ENCODE measurements around the gene GK. TPM values are rescaled to one million over a fixed set of nuclear protein-coding genes. Genes with fewer than 3 reads are reported as not detected.
A peak's percentile ranks its signal among the peaks of the same experiment; 100 is the strongest.

GK gene
- total and polyA plus RNA-seq, 3 donors from 2014 or later, result 3.3 to 10.5 (median 5.0) TPM

- H3K4me3 ChIP-seq, result no peak overlapping the region
- TF ChIP-seq CTCF (IDR thresholded peaks at IDR 0.05) (peak in 1 of 3 experiments; percentile 37), POLR2A (IDR thresholded peaks at IDR 0.05) (no peak)
- no peaks in the 10 kb centered on the region for H3K9me3 ChIP-seq
- peak; percentile 57 for DNase-seq
- H3K4me1 ChIP-seq, result no peaks in the 10 kb centered on the region
- 55 to 91% methylated on average over 5 of the region's 5 CpGs for WGBS, 2 donors
- intact Hi-C loops (cut with DNase I; ENCODE audit: low total_unique reads), result no loop called here
- H3K36me3 ChIP-seq (ENCODE audit: low read depth, missing control alignments), result no peaks in the 10 kb centered on the region
- H3K27me3 ChIP-seq, result no peaks in the 10 kb centered on the region
- no peak overlapping the region for H3K27ac ChIP-seq
These were observed 59.9 kb downstream of the GK start for GRCh38 chrX:30713061-30713525.

GRCh38 chrX:30714138-30714537, 60.9 kb downstream of the GK start:
- Histone ChIP-seq H3K9me3 (no peaks in the 10 kb centered on the region), H3K4me1 (no peaks in the 10 kb centered on the region), H3K36me3 (ENCODE audit: low read depth, missing control alignments) (no peaks in the 10 kb centered on the region), H3K27ac (no peak overlapping the region), H3K27me3 (no peaks in the 10 kb centered on the region), H3K4me3 (no peak overlapping the region)
- intact Hi-C loops (cut with DNase I; ENCODE audit: low total_unique reads), result no loop called here
- DNase-seq, result no peak
- 88 to 100% methylated on average over 1 of the region's 1 CpG for WGBS, 2 donors
- TF ChIP-seq POLR2A (IDR thresholded peaks at IDR 0.05) (no peak), CTCF (IDR thresholded peaks at IDR 0.05) (no peak)

GRCh38 chrX:30715976-30716375, 62.8 kb downstream of the GK start:
- H3K4me1 ChIP-seq, result no peaks in the 10 kb centered on the region
- no peak overlapping the region for H3K4me3 ChIP-seq
- no peak overlapping the region for H3K27ac ChIP-seq
- WGBS, 2 donors, result 79 to 83% methylated on average over 2 of the region's 2 CpGs
- TF ChIP-seq POLR2A (IDR thresholded peaks at IDR 0.05) (no peak), CTCF (IDR thresholded peaks at IDR 0.05) (no peak)
- DNase-seq, result no peak
- H3K27me3 ChIP-seq, result no peaks in the 10 kb centered on the region
- H3K36me3 ChIP-seq (ENCODE audit: low read depth, missing control alignments), result no peaks in the 10 kb centered on the region
- no peaks in the 10 kb centered on the region for H3K9me3 ChIP-seq
- intact Hi-C loops (cut with DNase I; ENCODE audit: low total_unique reads), result no loop called here

GRCh38 chrX:30733852-30734660, 80.8 kb downstream of the GK start:
- intact Hi-C loops (cut with DNase I; ENCODE audit: low total_unique reads), result no loop called here
- Histone ChIP-seq H3K4me1 (no peaks in the 10 kb centered on the region), H3K27ac (no peak overlapping the region), H3K4me3 (no peak overlapping the region), H3K27me3 (no peaks in the 10 kb centered on the region), H3K9me3 (no peaks in the 10 kb centered on the region), H3K36me3 (ENCODE audit: low read depth, missing control alignments) (no peaks in the 10 kb centered on the region)
- TF ChIP-seq POLR2A (IDR thresholded peaks at IDR 0.05) (no peak), CTCF (IDR thresholded peaks at IDR 0.05) (no peak)
- no peak for DNase-seq
- WGBS, 2 donors, result 55 to 60% methylated on average over 17 of the region's 17 CpGs

- intact Hi-C loops (cut with DNase I; ENCODE audit: low total_unique reads), result no loop called here
- H3K9me3 ChIP-seq, result no peaks in the 10 kb centered on the region
- 54 to 55% methylated on average over 3 of the region's 3 CpGs for WGBS, 2 donors
- DNase-seq, result no peak
- H3K4me1 ChIP-seq, result no peaks in the 10 kb centered on the region
- H3K27me3 ChIP-seq, result no peaks in the 10 kb centered on the region
- no peak overlapping the region for H3K4me3 ChIP-seq
- TF ChIP-seq POLR2A (IDR thresholded peaks at IDR 0.05) (no peak), CTCF (IDR thresholded peaks at IDR 0.05) (no peak)
- no peak overlapping the region for H3K27ac ChIP-seq
- H3K36me3 ChIP-seq (ENCODE audit: low read depth, missing control alignments), result no peaks in the 10 kb centered on the region
These were observed 81.6 kb downstream of the GK start for GRCh38 chrX:30734782-30735181.

All from testis (tissue), 3 donors.